ENCODE results near the gene MCOLN1.

The MCOLN1 gene

DNA sequence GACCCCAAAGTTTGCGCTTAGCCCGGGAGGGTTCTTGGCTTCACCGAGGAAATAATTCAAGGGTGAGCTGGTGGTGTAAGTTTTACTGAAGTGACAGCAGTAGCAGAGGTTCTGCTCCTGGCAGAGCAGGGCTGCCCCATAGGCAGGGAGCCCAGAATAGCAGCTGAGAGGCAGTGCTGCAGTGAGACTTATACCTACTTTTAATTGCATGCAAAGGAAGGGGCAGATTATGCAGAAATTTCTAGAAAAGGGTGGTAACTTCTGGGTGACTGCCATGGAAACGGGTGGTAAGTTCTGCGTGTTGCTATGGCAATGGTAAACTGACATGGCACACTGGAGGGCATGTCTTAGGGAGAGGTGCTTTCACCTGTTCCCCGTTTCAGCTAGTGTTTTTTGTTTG, 55.7 kb downstream of the MCOLN1 start:
- DNase-seq, result no peak

GRCh38 chr19:7579182-7579581, 56.8 kb downstream of the MCOLN1 start:
- no peak for DNase-seq

DNA sequence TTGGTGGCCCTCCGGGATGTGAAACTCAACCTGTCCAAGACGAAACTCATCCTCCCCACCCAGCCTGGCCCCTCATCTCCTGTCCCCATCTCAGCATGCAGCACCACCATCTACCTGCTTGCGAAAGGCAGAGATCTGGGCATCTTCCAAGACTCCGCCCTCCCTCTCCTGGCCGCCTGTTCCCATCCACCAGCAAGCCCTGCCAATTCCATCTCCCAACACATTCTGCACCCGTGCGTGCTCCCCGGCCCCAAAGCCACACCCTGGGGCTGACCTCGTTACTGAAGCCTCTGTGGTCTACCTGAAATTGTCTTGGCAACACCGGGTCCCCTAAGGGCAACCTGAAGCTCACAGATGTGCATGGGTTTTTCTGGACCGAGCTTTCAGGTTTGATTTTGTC, 60.0 kb downstream of the MCOLN1 start:
- DNase-seq, result no peak
